ENCODE measurements around the gene ADH5.
"Not testable (repeated sequence)": the region's sequence is repeated elsewhere in the genome, so short reads cannot be mapped to it uniquely, and the experiment has no call there.

- TF ChIP-seq CTCF (IDR thresholded peaks at IDR 0.05; ENCODE audit: low read depth, low read length, missing input control); MAX (IDR thresholded peaks at IDR 0.05); JUND (IDR thresholded peaks at IDR 0.05); SP1 (IDR thresholded peaks at IDR 0.05); RXRA (IDR thresholded peaks at IDR 0.05): not testable (repeated sequence)
Measured at GRCh38 chr4:99080869-99081268, 7.7 kb downstream of the ADH5 start.

Measured in liver (tissue), 3 donors.